GM19452 (cell line): ENCODE results near the gene SEPTIN7.

Experiments used
- ATAC-seq: cut with Tn5 transposase; IDR thresholded peaks from one replicate; pipeline ENCODE4 v1.9.1; 2021; ENCODE audit not compliant: unreplicated experiment

Gene SEPTIN7

GRCh38 chr7:35828817-35829216 is 28.0 kb downstream of the SEPTIN7 start:
- ATAC-seq = no peak

GRCh38 chr7:35831208-35831607 is 30.4 kb downstream of the SEPTIN7 start:
- no peak for ATAC-seq

DNA sequence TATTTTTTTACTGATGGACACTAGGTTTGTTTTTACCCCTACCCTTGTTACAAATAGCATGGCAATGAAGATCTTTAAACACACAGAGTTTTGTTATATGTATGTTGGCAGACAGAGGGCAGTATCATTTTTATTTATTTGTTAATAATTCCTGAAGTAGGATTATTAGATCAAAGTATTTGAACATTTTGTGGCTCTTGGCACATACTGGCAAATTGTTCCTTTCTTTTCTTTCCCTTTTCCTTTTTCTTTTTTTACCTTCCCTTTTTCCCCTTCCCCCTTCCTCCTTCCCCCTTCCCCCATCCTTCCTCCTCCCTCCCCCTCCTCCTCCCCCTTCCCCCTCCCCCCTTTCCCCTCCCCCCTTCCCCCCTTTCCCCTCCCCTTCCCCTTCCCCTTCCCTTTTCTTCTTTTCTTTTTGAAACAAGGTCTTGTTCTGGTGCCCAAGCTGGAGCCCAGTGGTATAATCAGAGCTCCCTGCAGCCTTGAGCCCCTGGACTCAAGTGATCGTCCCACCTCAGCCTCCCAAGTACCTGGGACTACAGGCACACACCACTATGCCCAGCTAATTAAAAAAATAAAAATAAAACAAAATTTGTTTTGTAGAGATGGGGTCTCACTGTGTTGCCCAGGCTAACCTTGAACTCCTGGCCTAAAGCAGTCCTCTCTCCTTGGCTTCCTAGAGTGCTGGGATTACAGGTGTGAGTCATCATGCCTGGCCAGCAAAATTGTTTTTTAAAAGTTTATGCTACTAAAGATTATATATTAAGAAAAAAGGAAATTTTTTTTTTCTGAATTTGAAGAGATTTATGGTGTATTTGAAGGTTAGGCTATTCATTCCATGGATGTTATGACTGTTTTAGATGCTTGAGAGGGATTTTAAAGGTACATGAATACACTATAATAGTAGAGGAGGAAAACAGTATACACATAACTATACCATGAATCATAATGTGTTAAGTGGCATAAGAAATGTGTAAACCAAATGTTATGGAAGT is 39.3 kb downstream of the SEPTIN7 start:
- no peak for ATAC-seq

GRCh38 chr7:35846816-35847412 is 46.1 kb downstream of the SEPTIN7 start:
- ATAC-seq = no peak

GRCh38 chr7:35848725-35849124 is 47.9 kb downstream of the SEPTIN7 start:
- ATAC-seq = no peak

DNA sequence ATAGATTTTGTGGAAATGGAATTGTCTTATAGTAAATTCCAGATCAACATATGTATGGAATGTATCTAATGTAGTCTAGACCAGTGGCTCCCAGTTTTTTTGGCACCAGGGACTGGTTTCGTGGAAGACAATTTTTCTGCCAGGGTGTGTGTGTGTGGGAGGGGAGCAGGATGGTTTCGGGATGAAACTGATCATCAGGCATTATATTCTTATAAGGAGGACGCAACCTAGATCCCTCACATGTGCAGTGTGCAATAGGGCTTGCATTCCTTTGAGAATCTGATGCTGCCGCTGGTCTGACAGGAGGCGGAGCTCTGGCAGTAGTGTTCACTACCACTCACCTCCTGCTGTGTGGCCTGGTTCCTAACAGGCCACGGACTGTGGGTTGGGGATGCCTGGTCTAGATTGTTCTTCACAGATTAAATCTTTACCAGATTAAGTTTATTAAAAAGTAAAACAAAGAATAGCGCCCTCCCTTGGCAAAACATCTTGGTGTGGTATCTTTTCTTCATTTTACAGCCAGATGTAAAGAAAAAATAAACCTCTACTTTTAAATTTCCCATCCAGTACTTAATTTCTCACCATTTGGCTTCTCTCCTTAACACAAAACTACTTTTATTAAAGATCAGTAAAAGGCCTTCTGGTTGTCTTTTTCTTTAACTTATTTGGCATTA is 48.4 kb downstream of the SEPTIN7 start:
- no peak for ATAC-seq

GRCh38 chr7:35849954-35850353 is 49.1 kb downstream of the SEPTIN7 start:
- no peak for ATAC-seq
